Right lung (tissue), 5 donors: ENCODE results near the gene ANO8. TPM values are rescaled to one million over a fixed set of nuclear protein-coding genes. Genes with fewer than 3 reads are reported as not detected.
"Not testable (repeated sequence)": the region's sequence is repeated elsewhere in the genome, so short reads cannot be mapped to it uniquely, and the experiment has no call there.

Source experiments
- DNase-seq, 2 donors: peaks; one replicate each; pipeline ENCODE4 v3.0.0-alpha.2; 2013
- polyA plus RNA-seq, 5 donors: library from polyadenylated mRNA; unstranded; fragments of 120-200 nt; gene quantifications; one replicate each; pipeline versions ENCODE4 v1.2.1 to v1.2.3, GENCODE V29; 2013; ENCODE audit warnings: inconsistent platforms in 1 of 5, low replicate concordance in 1 of 5; ENCODE audit not compliant: insufficient read length in 5 of 5, insufficient read depth in 1 of 5

Gene ANO8
- polyA plus RNA-seq, 5 donors = 8.1 to 13.0 (median 11.9) TPM

- no peak for DNase-seq
Observed at GRCh38 chr19:17309965-17310461, 24.6 kb downstream of the ANO8 start.

GRCh38 chr19:17309198-17309964, 25.3 kb downstream of the ANO8 start, which contains the start of gene DDA1:
Gene DDA1, plus strand, starts transcription at chr19:17309563. Its CDS starts 92 bp downstream, at chr19:17309655.
- peak; percentile 98 to 99 for DNase-seq

GRCh38 chr19:17307876-17308377, 26.7 kb downstream of the ANO8 start:
- no peak for DNase-seq

- no peak for DNase-seq
Observed at GRCh38 chr19:17306285-17306714, 28.4 kb downstream of the ANO8 start.

GRCh38 chr19:17305517-17306284, 29.0 kb downstream of the ANO8 start, which contains the start of gene MRPL34:
Gene MRPL34, plus strand, starts transcription at chr19:17305872. Its CDS starts 21 bp downstream, at chr19:17305893.
- DNase-seq = peak; percentile 96

- no peak for DNase-seq
Observed at GRCh38 chr19:17305216-17305516, 29.5 kb downstream of the ANO8 start.

GRCh38 chr19:17304386-17305215, 30.1 kb downstream of the ANO8 start:
- DNase-seq = peak in 1 of 2 donors; percentile 58

GRCh38 chr19:17303940-17304267, 30.8 kb downstream of the ANO8 start:
- DNase-seq = no peak

- DNase-seq = peak; percentile 91 to 93
Observed at GRCh38 chr19:17303167-17303939, 31.3 kb downstream of the ANO8 start, which contains the start of gene ABHD8. Gene ABHD8, minus strand, starts transcription at chr19:17303425. Its CDS starts 1,809 bp downstream, at chr19:17301616.

GRCh38 chr19:17302391-17303166, 32.1 kb downstream of the ANO8 start:
- DNase-seq = no peak

GRCh38 chr19:17300992-17301619, 33.5 kb downstream of the ANO8 start:
- DNase-seq = no peak

- no peak for DNase-seq
Observed at GRCh38 chr19:17296976-17297375, 37.7 kb downstream of the ANO8 start.

- DNase-seq = no peak
Observed at GRCh38 chr19:17296273-17296672, 38.4 kb downstream of the ANO8 start.

- not testable (repeated sequence) for DNase-seq
Observed at GRCh38 chr19:17295551-17295950, 39.1 kb downstream of the ANO8 start.

- DNase-seq = no peak
Observed at GRCh38 chr19:17294051-17294891, 40.4 kb downstream of the ANO8 start.

- DNase-seq = no peak
Observed at GRCh38 chr19:17293605-17294004, 41.0 kb downstream of the ANO8 start.

- peak; percentile 61 to 62 for DNase-seq
Observed at GRCh38 chr19:17292301-17293074, 42.2 kb downstream of the ANO8 start.

- DNase-seq = peak; percentile 9 to 26
Observed at GRCh38 chr19:17289489-17289888, 45.2 kb downstream of the ANO8 start.
